HepG2 (cell line): ENCODE measurements around the gene BTBD17.

Experiments
- EP300 ChIP-seq, 3 experiments: sonication (generic) in 1 of 3; formaldehyde crosslinking in 1 of 3; IDR thresholded peaks; 2 replicates each; pipeline versions ENCODE4 v1.5.1 to v1.6.1; 2011 to 2020; ENCODE audit warnings: low read depth in 2 of 3, low read length in 2 of 3, borderline replicate concordance in 1 of 3, improper control_type of control experiment in 1 of 3, mild to moderate bottlenecking in 1 of 3, missing genetic modification reagents in 1 of 3, moderate library complexity in 1 of 3
- JUND ChIP-seq: sonication (generic); formaldehyde crosslinking; IDR thresholded peaks from 2 replicates; pipeline ENCODE4 v1.8.0; 2022; ENCODE audit warnings: mild to moderate bottlenecking, missing genetic modification reagents
- XRCC5 ChIP-seq: fragments of 200-400 bp; formaldehyde crosslinking; optimal IDR thresholded peaks from 2 replicates; pipeline ENCODE3; 2017; ENCODE audit warnings: mild to moderate bottlenecking, low read length
- ZNF207 ChIP-seq: fragments of 450-650 bp; IDR thresholded peaks from 2 replicates; pipeline ENCODE4 v1.6.1; 2016; ENCODE audit warnings: antibody characterized with exemption, borderline replicate concordance
- ZNF607 ChIP-seq: sonication (generic); formaldehyde crosslinking; IDR thresholded peaks from 2 replicates; pipeline ENCODE4 v1.5.1; 2020; ENCODE audit warnings: missing genetic modification reagents, mild to moderate bottlenecking, borderline replicate concordance

- TF ChIP-seq JUND (no peak), EP300 (IDR thresholded peaks at IDR 0.05; ENCODE audit: low read depth in 2 of 2, low read length in 2 of 2) (no peak), EP300 (CRISPR knock-in tag; IDR thresholded peaks at IDR 0.05; ENCODE audit: borderline replicate concordance) (no peak), ZNF207 (no peak), XRCC5 (no peak), ZNF607 (no peak)
Observed at GRCh38 chr17:74358697-74359096, 3.0 kb downstream of the BTBD17 start.
